ENCODE measurements around the gene RGPD8. TPM values are rescaled to one million over a fixed set of nuclear protein-coding genes. Genes with fewer than 3 reads are reported as not detected.

Gene RGPD8
- total RNA-seq, 2 experiments from 2014 or later = 61.1 to 65.9 TPM

DNA sequence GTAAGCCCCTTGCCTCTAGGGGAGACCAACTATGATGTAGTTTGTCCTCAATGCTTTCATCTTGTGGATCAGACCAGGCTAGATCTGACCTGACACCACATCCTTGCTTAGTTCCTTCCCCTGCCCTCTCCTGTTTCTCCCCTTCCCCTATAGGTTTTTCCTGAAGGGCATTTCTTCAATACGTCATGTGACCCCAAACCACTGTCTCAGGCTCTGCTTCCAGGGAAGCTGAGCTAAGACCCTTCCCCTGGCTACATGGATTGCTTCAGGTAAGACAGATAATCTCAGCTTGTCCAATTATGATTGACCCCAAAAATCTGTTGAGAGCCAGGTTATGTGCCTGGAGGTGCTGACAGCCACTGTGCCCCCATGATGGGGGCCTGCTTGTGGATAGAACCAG is 25.9 kb upstream of the RGPD8 start:
- Histone ChIP-seq H3K9me3 (ENCODE audit: control insufficient read depth in 1 of 2, insufficient read depth in 1 of 2, low read length in 2 of 2) (no peaks in the 10 kb centered on the region), H3K27ac (ENCODE audit: low read depth in 1 of 2, low read length in 2 of 2) (no peak overlapping the region), H3K36me3 (ENCODE audit: insufficient read depth, low read length) (no peaks in the 10 kb centered on the region), H3K4me1 (ENCODE audit: insufficient read depth, low read length) (no peaks in the 10 kb centered on the region), H3K27me3 (ENCODE audit: control insufficient read depth in 1 of 2, insufficient read depth in 2 of 2, low read length in 2 of 2) (peaks cover 0 to 11% of the 10 kb centered on the region in 2 experiments), H3K4me3 (ENCODE audit: low read length) (no peak overlapping the region)
- peaks cover 21% of the 10 kb centered on the region for H3K27me3 Mint-ChIP-seq
- intact Hi-C loops (cut with DNase I, micrococcal nuclease) = no loop called here
- H3K4me1 Mint-ChIP-seq (ENCODE audit: low read depth) = no peaks in the 10 kb centered on the region
- no peak overlapping the region for H3K4me3 Mint-ChIP-seq
- H3K9me3 Mint-ChIP-seq = no peaks in the 10 kb centered on the region
- ATAC-seq (ENCODE audit: poor library complexity) = no peak
- no peak for DNase-seq
- no peak overlapping the region for H3K27ac Mint-ChIP-seq
- H3K36me3 Mint-ChIP-seq (ENCODE audit: low read depth) = no peaks in the 10 kb centered on the region
- POLR2A ChIA-PET = interaction anchor here (0.6 kb wide), 1 partner anchor 296 kb away, joined by 4 read pairs; no protein-coding TSS in a partner anchor
- CTCF ChIA-PET = no interaction called here
- TF ChIP-seq, protein P1, sequence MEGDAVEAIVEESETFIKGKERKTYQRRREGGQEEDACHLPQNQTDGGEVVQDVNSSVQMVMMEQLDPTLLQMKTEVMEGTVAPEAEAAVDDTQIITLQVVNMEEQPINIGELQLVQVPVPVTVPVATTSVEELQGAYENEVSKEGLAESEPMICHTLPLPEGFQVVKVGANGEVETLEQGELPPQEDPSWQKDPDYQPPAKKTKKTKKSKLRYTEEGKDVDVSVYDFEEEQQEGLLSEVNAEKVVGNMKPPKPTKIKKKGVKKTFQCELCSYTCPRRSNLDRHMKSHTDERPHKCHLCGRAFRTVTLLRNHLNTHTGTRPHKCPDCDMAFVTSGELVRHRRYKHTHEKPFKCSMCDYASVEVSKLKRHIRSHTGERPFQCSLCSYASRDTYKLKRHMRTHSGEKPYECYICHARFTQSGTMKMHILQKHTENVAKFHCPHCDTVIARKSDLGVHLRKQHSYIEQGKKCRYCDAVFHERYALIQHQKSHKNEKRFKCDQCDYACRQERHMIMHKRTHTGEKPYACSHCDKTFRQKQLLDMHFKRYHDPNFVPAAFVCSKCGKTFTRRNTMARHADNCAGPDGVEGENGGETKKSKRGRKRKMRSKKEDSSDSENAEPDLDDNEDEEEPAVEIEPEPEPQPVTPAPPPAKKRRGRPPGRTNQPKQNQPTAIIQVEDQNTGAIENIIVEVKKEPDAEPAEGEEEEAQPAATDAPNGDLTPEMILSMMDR (IDR thresholded peaks at IDR 0.05) = no peak

DNA sequence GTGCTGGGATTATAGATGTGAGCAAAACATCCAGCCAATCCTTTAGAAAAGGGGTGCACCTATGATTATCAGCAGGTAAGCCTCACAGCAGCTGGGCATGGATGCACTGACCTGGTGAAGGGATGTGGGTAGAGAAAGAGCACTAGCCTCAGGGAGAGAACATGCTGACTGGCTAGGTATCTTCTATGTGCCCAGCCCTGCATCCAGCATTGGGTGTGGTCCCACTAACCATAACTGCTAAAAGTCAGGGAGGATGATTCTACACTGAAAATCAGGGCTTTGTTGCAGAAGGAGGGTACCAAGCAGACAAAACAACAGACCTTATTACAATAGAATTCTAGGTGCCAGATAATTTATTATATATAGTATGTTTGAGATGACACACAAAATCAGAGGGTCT is 21.1 kb upstream of the RGPD8 start:
- DNase-seq (no peak), ATAC-seq (ENCODE audit: poor library complexity) (no peak)
- no peak overlapping the region for H3K4me3 Mint-ChIP-seq
- no peak overlapping the region for H3K27ac Mint-ChIP-seq
- TF ChIP-seq, protein P1 (IDR thresholded peaks at IDR 0.05) = no peak
- no peaks in the 10 kb centered on the region for H3K36me3 Mint-ChIP-seq (ENCODE audit: low read depth)
- H3K9me3 Mint-ChIP-seq = no peaks in the 10 kb centered on the region
- Histone ChIP-seq H3K4me3 (ENCODE audit: low read length) (no peak overlapping the region), H3K36me3 (ENCODE audit: insufficient read depth, low read length) (no peaks in the 10 kb centered on the region), H3K27me3 (ENCODE audit: control insufficient read depth in 1 of 2, insufficient read depth in 2 of 2, low read length in 2 of 2) (no peaks in the 10 kb centered on the region), H3K27ac (ENCODE audit: low read depth in 1 of 2, low read length in 2 of 2) (no peak overlapping the region), H3K4me1 (ENCODE audit: insufficient read depth, low read length) (no peaks in the 10 kb centered on the region), H3K9me3 (ENCODE audit: control insufficient read depth in 1 of 2, insufficient read depth in 1 of 2, low read length in 2 of 2) (peaks cover 0 to 3% of the 10 kb centered on the region in 2 experiments)
- POLR2A ChIA-PET = no interaction called here
- no peaks in the 10 kb centered on the region for H3K4me1 Mint-ChIP-seq (ENCODE audit: low read depth)
- CTCF ChIA-PET = interaction anchor here (1.0 kb wide), 1 partner anchor 26 kb away, joined by 3 read pairs; no protein-coding TSS in a partner anchor
- intact Hi-C loops (cut with DNase I, micrococcal nuclease) = no loop called here
- peaks cover 4% of the 10 kb centered on the region for H3K27me3 Mint-ChIP-seq

GRCh38 chr2:112451317-112451716 is 17.9 kb upstream of the RGPD8 start:
- H3K4me1 ChIP-seq (ENCODE audit: insufficient read depth, low read length) = no peaks in the 10 kb centered on the region
- Mint-ChIP-seq H3K4me3 (no peak overlapping the region), H3K9me3 (no peaks in the 10 kb centered on the region), H3K4me1 (ENCODE audit: low read depth) (no peaks in the 10 kb centered on the region), H3K27ac (no peak overlapping the region), H3K36me3 (ENCODE audit: low read depth) (no peaks in the 10 kb centered on the region), H3K27me3 (no peaks in the 10 kb centered on the region)
- intact Hi-C loops (cut with DNase I, micrococcal nuclease) = no loop called here
- POLR2A ChIA-PET = no interaction called here
- H3K36me3 ChIP-seq (ENCODE audit: insufficient read depth, low read length) = no peaks in the 10 kb centered on the region
- TF ChIP-seq, protein P1 (IDR thresholded peaks at IDR 0.05) = no peak
- H3K4me3 ChIP-seq (ENCODE audit: low read length) = no peak overlapping the region
- DNase-seq (no peak), ATAC-seq (ENCODE audit: poor library complexity) (no peak)
- no peak overlapping the region for H3K27ac ChIP-seq (ENCODE audit: low read depth in 1 of 2, low read length in 2 of 2)
- peaks cover 0 to 4% of the 10 kb centered on the region in 2 experiments for H3K9me3 ChIP-seq (ENCODE audit: control insufficient read depth in 1 of 2, insufficient read depth in 1 of 2, low read length in 2 of 2)
- no peaks in the 10 kb centered on the region for H3K27me3 ChIP-seq (ENCODE audit: control insufficient read depth in 1 of 2, insufficient read depth in 2 of 2, low read length in 2 of 2)
- CTCF ChIA-PET = no interaction called here
